ENCODE measurements around the gene TOP1.

TOP1 gene

DNA sequence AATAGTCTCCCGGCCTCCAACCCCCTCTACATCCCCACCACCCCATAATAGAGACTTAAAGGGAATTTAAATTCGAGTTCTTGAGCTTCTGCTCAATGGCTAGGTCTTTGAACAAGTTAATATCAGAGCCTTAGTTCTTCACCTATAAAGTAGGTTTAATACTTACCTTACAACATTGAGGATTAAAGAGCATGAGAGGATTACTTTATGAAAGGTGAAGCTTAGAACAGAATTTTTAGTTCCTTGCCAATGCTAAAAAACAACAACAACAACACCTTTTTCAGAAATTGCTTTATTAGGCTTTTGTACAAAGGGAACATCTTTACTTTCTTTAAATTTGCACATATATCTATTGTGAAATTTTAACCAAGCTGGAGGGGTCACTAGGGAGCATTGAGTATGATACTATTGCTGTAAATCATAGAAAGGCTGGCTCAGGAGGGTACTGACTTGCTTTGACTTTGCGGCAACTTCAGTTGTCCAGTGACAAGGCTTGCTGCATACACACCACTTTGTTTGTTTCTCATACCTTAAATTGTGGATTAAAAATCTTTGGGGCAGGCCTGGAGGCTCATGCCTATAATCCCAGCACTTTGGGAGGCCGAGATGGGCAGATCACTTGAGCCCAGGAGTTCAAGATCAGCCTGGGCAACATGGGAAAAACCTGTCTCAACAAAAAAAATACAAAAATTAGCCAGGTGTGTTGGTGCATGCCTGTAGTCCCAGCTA lies 9.7 kb downstream of the TOP1 start:
- DNase-seq, result no peak

DNA sequence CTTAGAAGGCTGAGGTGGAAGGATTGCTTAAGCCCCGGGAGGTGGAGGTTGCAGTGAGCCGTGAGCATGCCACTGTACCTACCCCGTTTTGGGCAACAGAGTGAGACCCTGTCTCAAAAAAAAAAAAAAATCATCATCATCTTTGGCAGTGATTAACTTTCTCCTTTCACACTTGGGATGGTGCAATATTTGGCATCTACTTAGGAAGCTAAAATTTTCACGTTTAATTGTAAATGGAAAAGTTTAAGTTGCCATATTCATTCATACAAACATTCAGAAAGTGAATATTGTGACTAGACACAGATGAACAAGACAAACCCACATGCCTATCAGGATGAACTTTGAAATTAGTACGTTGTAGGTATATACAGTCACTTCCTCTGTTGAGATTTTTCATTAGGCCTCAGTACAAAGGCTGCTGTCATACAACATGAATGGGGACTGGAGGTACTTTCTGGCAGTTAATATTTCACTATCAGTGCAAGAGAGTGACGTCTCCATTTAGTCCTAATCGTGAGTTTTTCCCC lies 10.3 kb downstream of the TOP1 start:
- no peak for DNase-seq

DNA sequence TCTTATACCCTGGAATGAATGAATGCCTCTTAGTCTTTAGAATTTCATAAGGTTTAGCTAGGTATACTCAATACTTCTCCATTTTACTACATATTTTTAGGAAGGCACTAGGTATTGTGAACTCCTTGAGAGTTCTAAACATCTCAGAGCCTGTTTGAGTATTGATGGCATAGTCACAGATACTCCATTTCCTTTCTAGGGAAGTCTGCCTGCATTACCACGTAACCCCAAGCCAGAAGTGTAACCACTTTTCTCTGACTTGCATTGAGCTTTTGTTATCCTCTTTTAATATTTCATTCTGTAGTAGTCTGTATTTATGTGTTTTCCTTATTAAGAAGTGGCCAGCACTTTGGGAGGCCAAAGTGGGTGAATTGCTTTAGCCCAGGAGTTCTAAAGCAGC lies 12.2 kb downstream of the TOP1 start:
- DNase-seq, result no peak

DNA sequence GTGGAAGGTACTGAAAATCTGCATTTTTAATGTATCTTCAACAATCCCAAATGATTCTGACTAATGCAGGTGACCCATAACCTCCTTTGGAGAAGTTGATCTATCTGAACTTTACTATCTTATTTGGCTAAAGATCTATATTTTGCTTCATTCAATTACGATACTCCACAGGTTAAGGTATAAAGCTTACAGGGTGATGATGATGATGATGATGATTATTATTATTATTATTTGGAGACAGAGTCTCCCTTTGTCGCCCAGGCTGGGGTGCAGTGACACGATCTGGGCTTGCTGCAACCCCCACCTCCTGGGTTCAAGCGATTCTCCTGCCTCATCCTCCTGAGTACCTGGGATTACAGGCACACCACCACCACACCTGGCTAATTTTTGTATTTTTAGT lies 13.1 kb downstream of the TOP1 start:
- no peak for DNase-seq

DNA sequence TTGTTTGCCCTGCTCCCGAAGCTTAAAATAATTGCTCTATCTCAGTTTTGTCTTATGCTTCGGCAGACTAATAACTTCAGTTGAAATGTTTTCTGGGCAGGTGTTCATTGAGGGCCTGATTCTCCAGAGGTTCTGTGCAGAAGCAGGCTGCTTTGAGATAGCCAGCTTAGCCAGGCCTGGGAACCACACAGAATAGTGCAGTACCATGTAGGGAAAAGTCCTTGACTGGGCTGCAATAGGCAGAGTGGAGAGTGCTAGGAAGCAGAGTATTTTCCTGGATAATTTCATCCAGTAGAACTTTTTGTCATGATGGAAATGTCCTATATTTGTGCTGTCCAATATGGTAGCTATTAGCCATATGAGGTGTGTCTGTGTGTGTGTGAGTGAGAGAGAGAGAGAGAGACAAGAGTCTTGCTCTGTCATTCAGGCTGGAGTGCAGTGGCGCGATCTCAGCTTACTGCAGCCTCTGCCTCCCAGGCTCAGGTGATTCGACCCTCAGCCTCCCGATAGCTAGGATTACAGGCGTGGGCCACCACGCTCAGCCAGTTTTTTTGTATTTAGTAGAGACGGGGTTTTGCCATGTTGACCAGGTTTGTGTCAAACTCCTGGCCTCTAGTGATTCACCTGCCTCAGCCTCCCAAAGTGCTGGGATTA lies 15.9 kb downstream of the TOP1 start:
- no peak for DNase-seq

DNA sequence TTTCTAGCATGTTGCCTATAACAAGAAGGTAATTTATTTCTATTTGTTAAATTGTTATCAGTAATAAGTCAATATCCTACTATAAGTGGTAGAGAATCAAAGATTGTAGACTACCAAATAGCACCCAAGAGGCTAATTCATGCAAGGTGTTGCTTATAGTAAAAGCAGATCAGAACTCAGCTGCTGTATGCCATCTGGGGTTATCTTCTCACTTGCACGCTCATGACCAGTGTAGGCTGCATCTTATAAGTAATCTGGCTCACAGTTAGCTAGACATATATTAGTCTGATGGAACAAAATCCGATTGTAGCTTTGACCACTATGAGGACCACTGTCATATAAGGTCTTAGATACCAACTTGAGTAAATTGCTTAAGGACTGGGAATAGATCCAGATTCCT lies 17.0 kb downstream of the TOP1 start:
- DNase-seq, result no peak

DNA sequence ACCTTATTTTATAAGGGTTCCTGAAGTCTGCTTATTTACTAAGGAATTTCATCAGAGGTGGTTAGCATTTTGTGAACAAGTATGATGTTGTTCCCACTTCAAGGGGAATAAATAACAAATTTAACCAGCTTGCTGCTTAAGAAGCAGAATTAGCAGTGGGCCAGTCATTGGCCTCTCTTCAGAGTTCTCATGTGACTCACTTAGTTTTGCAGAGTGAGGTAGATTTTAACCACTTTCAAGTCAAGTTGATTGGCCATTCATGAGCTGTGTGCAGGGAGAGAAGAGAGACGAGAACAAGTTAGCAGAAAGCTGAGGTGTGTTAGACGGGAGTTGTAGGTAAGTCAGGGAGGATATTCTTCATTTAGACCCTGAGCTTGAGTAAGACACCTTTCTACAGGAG lies 18.1 kb downstream of the TOP1 start:
- DNase-seq, result no peak

DNA sequence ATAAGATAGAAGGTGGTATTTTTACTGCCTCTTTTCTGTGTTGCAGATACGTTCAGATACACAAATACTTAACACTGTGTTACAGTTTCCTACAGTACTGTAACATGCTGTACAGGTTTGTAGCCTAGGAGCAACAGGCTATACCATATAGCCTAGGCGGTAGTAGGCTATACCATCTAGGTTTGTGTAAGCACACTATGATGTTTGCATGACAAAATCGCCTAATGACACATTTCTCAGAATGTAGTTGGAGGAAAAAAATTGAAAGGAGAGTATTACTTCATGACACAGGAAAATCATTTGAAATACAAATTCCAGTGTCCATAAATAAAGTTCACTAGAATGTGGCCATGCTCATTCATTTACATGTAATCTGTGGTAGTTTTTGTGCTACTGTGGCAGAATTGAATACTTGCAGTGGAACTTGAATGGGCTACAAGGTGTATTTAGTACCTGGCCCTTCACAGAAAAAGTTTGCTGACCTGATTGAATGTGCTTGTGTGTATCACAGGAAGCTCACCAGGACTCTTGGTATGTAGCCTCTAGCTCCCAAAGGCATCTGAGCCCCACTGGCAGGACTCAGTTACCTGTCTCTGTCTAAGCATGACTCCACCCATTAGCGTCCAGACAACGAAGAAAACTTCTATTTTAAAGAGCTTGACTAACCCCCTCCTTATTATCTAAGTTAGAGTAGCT lies 18.8 kb downstream of the TOP1 start:
- no peak for DNase-seq

DNA sequence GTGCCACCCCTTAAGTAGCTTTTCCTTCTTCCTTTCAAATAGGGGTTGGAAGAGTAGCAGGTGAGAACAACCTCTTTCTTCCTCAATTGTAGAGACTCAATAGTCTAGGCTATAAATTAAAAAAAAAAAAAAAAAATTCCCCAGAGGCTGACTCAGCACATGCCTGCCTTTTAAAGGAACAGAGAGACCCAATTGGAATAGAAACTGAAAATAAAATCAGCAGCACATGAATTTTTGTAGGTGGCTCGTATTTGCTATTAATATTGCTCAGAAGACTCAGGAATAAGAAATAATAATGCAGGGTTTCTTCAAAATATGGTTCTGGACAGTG lies 19.3 kb downstream of the TOP1 start:
- DNase-seq, result no peak

DNA sequence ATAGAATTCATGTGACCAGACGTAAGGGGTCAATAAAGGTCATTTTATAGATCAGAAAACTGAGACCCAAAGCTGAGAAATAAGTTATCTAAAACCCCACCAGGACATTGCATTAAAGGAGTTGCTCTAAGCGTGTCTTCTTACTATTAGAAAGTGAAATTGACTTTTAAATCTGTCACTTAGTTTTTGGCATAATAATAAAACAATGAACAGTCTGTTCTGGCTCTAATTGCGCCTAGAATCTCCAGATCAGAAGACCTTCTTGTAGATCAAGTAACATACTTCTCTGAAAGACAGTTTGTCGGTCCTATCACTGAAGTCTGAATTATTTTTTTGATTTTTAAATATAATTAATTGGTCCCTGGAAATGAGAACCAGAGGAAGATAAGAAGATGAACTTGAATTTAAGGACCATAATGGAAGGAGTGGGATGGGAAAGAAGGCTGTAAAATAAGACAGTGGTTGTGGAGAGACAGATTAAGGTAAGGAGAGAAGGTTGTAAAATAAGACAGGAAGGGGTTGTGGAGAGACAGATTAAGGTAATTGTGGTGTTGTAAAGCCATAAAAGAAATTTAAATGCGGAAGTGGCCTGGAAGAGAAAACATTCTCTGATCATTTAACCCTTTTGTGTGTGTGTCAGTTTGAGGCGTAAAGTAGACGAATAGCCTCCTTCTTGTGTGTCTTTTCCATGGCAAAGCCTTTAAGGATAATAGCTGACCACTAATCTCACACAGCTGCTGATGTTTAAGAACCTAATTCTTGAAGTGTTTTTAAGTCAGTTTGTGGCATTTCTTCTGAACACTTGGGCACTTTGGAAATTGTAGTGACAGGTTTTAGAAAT lies 20.1 kb downstream of the TOP1 start:
- DNase-seq, result no peak

DNA sequence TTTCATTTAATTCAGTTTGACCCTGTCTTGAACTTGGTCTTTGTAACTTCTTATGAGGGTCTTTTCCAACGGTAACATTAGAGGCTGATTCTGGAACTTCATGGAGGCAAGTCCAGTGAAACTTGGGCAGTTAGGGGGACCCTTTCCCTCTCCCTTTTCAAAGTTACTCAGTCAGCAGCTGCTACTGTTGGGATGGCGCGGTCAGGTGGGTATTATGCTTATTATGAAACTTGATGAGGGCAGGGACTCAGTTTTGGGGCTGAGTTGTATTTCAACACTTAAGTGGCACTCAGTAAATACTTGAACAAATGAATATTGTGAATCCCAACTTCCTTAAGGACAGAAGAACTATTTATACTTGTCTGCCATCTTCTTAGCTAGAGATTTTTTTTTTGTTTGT lies 20.8 kb downstream of the TOP1 start:
- DNase-seq, result no peak

DNA sequence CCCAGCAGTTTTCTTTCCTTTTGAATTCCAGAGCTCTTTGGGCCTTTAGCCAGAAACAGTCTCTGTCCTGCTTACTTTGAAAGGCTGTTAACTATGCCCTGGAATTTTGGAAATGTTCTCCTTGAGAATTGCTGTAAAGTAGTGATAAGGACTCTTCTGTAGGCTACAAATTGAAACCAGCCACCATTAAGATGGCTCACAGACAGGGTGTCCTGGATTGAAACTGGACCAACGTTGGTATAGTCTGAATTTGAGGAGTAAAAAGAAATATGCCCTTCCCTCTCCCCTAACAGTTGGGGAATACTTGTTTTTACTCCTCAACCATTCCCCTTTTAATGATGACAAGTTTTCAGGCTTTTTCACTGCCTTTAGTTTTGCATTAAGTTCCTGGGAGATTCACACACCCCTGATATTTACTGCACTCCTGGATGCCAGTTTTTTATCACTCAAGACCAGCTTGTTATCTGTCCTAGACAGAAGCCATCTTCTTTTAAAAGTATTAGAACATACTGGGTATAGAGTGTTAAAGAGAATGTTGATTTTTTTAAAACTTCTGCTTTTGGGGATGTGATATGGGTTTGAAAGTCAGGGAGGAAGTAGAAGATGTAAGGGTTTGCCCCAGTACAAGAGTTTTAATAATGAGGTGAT lies 21.9 kb downstream of the TOP1 start:
- DNase-seq, result no peak

DNA sequence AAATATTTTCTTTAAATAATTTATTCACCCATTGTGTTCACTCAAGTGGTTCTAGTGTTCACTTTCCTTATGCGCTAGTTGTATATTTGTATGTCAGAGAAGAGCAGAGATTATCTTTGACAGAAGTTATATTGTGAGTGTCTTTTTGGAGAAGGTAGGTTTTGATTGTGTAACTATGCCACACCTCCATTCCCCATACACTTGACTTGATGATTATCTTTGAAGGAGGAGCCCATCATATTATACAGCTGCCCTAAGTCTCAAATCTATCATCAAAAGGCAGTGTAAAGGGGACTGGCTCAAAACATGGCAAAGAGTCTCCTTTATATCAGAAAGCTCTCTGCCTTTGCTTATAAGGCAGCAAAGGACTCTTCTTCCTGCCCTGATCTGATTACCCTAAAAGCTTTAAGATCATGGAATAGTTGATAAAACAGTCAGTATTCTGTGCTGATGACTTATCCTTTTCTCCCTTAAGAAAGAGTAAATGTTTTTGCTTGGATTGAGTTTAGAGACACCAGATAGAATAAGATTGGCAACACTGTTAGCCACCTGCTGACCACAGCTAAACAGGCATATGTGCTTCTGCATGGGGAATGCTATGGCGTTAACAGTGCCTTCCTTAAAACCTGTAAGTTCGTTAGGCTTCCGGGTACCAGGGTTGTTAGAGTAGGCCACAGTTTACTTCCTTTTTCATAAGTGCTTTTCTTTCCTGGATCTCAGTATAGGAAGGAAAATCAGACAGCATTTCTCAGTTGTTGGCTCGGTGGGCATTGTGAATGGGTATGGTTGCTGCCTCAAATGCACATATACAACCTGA lies 22.6 kb downstream of the TOP1 start:
- DNase-seq, result no peak

DNA sequence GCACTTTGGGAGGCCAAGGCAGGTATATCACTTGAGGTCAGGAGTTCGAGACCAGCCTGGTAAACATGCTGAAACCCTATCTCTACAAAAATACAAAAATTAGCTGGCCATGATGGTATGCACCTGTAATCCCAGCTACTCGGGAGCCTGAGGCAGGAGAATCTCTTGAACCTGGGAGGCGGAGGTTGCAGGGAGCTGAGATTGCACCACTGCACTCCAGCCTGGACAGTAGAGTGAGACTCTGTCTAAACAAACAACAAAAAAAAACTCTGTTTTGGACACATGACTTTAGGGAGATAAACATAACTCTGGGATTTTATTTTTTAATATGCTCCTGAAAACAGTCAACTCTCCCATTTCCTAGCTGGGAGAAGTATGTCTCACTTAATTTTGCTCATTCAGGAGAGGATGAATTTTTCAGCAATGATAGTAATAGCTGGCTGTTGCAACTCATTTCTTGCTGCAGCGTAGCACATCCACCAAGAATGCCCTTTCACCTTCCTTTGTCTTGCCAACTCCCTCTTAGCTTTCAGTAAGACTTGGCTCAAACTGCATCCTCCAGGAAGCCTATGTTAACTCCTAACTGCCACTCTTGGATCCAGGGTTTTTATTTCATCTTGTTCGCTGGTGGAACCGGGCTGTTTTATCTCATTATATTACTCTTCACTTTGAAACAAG lies 24.3 kb downstream of the TOP1 start:
- DNase-seq, result no peak

DNA sequence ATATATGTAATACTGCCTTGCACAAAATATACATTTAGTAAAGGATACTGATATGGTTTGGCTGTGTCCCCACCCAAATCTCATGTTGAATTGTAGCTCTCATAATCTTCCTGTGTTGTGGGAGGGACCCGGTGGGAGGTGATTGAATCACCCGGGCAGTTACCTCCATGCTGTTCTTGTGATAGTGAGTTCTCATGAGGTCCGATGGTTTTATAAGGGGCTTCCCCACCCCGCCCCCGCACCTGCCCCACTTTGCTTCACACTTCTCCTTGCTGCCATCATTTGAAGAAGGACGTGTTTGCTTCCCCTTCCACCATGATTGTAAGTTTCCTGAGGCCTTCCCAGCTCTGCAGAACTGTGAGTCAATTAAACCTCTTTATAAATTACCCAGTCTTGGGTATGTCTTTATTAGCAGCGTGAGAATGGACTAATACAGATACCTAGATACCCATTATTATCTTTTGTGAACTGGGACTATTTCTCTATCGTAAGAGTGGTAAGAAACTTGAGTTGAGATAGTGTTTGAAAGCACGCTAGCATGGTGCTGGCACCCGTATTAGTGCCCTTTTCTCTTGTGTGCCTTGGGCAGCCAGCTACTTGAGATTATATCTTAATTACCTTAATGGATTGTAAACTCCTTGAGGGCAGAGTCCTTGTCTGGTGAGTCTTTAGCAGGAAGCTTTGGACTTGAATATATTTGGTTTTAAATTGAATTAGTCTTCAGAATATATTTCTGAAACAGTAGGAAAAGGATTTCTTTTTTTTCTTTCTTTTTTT lies 25.6 kb downstream of the TOP1 start:
- DNase-seq, result no peak

DNA sequence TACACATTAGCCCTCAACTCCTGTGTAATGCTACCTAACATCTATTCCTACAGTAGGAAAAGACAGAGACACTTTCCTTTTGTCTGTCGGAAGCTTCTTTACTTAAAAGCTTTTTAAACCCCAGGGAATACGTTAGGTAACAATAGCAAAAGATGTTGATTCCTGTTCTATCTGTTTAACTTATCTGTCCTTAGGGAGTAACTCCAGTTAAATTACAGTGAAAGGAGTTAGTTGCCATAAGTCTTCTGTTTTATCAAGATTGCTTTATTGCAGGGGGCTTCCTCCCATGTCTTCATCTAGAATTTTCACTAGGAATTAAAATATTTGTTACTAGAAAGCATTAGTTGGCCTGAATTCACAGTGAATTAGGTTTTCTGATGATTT lies 26.2 kb downstream of the TOP1 start:
- DNase-seq, result no peak

DNA sequence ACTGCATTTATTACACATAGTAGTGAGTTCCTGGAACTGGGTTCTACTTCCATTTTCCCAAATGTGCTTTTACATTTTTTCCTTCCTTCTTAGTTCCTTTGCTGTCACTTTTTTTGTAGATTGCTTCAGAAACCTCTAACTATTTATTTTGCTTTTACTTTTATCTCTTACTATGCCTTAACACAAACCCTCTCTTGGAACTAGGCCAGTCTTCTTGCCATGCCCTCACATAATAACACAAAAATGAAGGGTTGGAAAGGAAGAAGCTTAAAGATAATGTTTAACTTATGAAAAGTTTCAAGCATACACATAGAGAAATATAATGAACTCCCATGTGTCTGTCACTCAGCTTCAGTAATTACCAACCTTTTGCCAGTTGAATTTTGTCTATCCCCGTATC lies 27.1 kb downstream of the TOP1 start:
- DNase-seq, result no peak

DNA sequence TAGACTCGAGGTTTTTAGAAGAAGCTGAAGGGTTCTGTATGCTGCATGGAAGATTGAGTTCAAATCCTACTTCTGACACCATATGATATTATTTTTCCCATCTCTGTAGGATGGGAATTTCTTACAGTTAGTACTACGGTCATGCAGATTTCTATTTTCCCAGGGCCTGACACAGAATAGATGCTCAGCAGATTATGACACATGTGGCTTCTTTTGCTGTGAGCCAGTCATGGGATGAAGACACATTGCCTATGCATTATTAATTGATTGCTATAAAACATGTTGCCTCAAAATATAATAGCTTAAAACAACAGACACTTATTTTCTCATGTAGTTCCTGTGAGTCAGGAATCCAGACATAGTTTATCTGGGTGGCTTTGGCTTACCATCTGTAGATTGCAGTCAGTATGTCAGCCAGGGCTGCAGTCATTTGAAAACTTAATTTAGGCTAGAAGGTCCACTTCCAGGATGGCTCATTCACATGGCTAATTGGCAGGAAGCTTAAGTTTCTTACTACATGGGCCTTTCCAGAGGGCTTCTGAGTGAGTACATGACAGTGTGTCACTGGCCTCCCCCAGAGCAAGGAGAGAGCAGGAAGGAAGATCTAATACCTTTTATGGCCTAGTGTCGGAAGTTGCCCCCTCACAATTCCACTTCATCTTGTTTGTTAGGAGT lies 29.5 kb downstream of the TOP1 start:
- no peak for DNase-seq

DNA sequence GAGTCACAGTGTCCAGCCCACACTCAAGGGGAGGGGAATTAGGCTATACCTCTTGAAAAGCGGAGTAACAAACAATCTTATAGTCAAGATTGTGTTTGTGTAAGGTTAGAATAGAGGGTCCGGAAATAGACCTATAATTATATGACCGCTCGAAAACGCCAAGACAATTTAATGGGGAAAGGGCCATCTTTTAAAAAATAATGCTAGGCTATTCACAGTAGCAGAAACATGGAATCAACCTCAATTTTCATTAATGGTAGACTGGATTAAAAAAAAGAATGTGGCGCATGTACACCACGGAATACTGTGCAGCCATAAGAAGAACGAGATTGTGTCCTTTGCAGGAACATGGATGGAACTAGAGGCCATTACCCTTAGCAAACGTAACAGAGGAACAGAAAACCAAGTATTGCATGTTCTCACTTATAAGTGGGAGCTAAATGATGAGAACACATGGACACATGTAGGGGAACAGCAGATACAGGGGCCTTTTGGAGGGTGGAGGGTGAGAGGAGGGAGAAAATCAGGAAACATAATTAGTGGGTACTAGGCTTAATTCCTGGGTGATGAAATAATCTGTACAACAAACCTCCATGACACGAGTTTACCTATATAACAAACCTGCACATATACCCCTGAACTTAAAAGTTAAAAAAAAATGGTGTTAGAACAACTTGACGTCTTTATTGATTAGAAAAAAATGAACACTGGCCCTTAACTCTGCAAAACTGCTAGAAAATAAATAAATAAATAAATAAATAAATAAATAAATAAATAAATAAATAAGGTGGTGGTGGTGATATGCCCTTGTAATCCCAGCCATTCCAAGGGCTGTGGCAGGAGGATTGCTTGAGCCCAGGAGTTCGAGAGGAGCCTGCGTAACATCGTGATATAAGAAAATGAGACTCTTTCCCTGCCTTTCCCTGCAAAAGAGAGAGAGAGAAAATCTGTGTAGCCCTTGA lies 30.3 kb downstream of the TOP1 start:
- DNase-seq, result no peak

Measured in left hindlimb (tissue), 1 donor.